ENCODE data around the gene OPRD1.

GRCh38 chr1:28864695-28865094 is 52.7 kb downstream of the OPRD1 start:
- no peak for TF ChIP-seq EP300 (IDR thresholded peaks at IDR 0.05; ENCODE audit: low read depth)
- no peak for TF ChIP-seq CTCF (IDR thresholded peaks at IDR 0.05)
- TF ChIP-seq POLR2A (IDR thresholded peaks at IDR 0.05): no peak

Data from transverse colon (tissue), 3 donors.